Activated CD8-positive, alpha-beta memory T cell treated with anti-CD3 and anti-CD28 coated beads, Interleukin-2, amount 10 ng/mL, durations not matched to agents 7 days and 5 days (primary cell): ENCODE measurements around the gene DKK3. TPM values are rescaled to one million over a fixed set of nuclear protein-coding genes. Genes with fewer than 3 reads are reported as not detected.
A peak's percentile ranks its signal among the peaks of the same experiment; 100 is the strongest.

Experiments used
- ATAC-seq: fragments of 150-1000 bp; cut with Tn5 transposase; one replicate; pipeline ENCODE4 v1.10.0; 2021; ENCODE audit warnings: moderate library complexity
- CTCF ChIA-PET: fragments of 350-600 bp; sonication (Branson Sonifier 250); formaldehyde crosslinking; loops from one replicate; lab custom pipeline; 2021; ENCODE audit warnings: antibody characterized with exemption; lab: Charles Lee
- DNase-seq: peaks from one replicate; pipeline ENCODE4 v3.0.0-alpha.2; 2020
- H3K27ac Mint-ChIP-seq: one replicate; pipeline ENCODE4 v1.8.0; 2021; ENCODE audit warnings: mild to moderate bottlenecking, mixed read lengths
- H3K27me3 Mint-ChIP-seq: one replicate; pipeline ENCODE4 v1.8.0; 2021; ENCODE audit warnings: mixed read lengths
- H3K36me3 Mint-ChIP-seq: one replicate; pipeline ENCODE4 v1.8.0; 2021; ENCODE audit warnings: mild to moderate bottlenecking, mixed read lengths
- H3K4me1 Mint-ChIP-seq: one replicate; pipeline ENCODE4 v1.8.0; 2021; ENCODE audit warnings: mixed read lengths
- H3K4me3 Mint-ChIP-seq: one replicate; pipeline ENCODE4 v1.8.0; 2021; ENCODE audit warnings: mild to moderate bottlenecking, moderate library complexity, mixed read lengths
- H3K9me3 Mint-ChIP-seq: one replicate; pipeline ENCODE4 v1.8.0; 2022; ENCODE audit warnings: low read depth, mixed read lengths
- total RNA-seq, 2 experiments: library from RNA; stranded (reverse); gene quantifications; one replicate each; pipeline ENCODE4 v1.2.3, GENCODE V29; 2021

DKK3 gene
- total RNA-seq, 2 experiments from 2014 or later = not detected

DNA sequence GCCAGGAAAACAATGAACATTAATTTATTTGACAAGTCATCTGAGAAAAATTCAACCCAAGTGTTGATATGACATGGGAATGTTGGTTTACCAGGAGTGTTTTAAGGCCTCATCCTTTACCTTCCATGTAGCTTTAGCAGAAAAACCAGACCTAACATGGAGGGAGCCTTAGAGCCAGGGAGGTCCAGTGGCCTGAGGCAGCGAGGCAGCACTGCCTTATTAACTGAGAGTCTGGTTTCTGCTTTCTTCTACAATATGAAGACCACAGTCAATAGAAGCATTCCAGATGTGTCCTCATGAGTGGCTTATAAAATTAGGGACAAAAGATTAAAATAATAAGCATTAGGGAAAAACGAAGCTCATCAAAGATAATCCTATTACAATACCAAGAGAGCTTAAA lies 61.5 kb downstream of the DKK3 start:
- no peaks in the 10 kb centered on the region for H3K27me3 Mint-ChIP-seq
- H3K4me3 Mint-ChIP-seq = no peak overlapping the region
- ATAC-seq (no peak), DNase-seq (no peak)
- no peak overlapping the region for H3K27ac Mint-ChIP-seq
- no peaks in the 10 kb centered on the region for H3K4me1 Mint-ChIP-seq
- CTCF ChIA-PET = interaction anchor here (1.0 to 2.7 kb wide), 4 partner anchors 14 to 97 kb away, joined by 3 to 14 read pairs (median 6); no protein-coding TSS in a partner anchor
- no peaks in the 10 kb centered on the region for H3K9me3 Mint-ChIP-seq
- peaks cover 23% of the 10 kb centered on the region for H3K36me3 Mint-ChIP-seq

- H3K27ac Mint-ChIP-seq = no peak overlapping the region
- ATAC-seq = no peak
- H3K4me3 Mint-ChIP-seq = no peak overlapping the region
- DNase-seq = no peak
- H3K27me3 Mint-ChIP-seq = no peaks in the 10 kb centered on the region
- CTCF ChIA-PET = interaction anchor here (0.7 to 2.7 kb wide), 4 partner anchors 15 to 189 kb away, joined by 3 to 14 read pairs (median 4); no protein-coding TSS in a partner anchor
- H3K36me3 Mint-ChIP-seq = peaks cover 22% of the 10 kb centered on the region
- no peaks in the 10 kb centered on the region for H3K4me1 Mint-ChIP-seq
- H3K9me3 Mint-ChIP-seq = no peaks in the 10 kb centered on the region
These were observed 62.2 kb downstream of the DKK3 start for GRCh38 chr11:11946180-11946579.

DNA sequence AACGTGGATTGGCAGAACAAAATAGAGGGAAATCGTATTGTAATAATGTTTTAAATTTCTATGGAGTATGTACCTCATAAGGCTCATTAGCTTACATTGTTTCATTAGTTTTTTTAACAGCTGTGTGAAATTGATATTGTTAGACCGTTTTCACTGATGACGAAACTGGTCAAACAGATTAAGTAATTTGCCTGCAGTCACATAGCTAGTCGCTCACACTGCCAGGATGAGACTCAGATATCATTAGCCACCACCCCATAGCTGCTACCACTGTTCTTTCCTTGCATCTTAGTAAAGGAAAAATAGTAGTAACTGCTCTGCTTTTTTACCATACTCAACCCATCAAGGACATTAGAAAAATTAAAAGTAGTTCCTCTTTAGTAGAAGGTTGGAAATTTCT lies 64.0 kb downstream of the DKK3 start:
- H3K9me3 Mint-ChIP-seq = no peaks in the 10 kb centered on the region
- ATAC-seq (no peak), DNase-seq (no peak)
- H3K27ac Mint-ChIP-seq = no peak overlapping the region
- CTCF ChIA-PET = interaction anchor here (1.4 kb wide), 1 partner anchor 13 kb away, joined by 6 read pairs; no protein-coding TSS in a partner anchor
- H3K4me1 Mint-ChIP-seq = no peaks in the 10 kb centered on the region
- no peaks in the 10 kb centered on the region for H3K27me3 Mint-ChIP-seq
- H3K36me3 Mint-ChIP-seq = peaks cover 21% of the 10 kb centered on the region
- no peak overlapping the region for H3K4me3 Mint-ChIP-seq

GRCh38 chr11:11942668-11943067 lies 65.8 kb downstream of the DKK3 start:
- Mint-ChIP-seq H3K4me3 (no peak overlapping the region), H3K27me3 (no peaks in the 10 kb centered on the region), H3K9me3 (no peaks in the 10 kb centered on the region), H3K27ac (no peak overlapping the region), H3K36me3 (peaks cover 32% of the 10 kb centered on the region), H3K4me1 (no peaks in the 10 kb centered on the region)
- CTCF ChIA-PET = interaction anchor here (0.9 to 1.2 kb wide), 3 partner anchors 11 to 23 kb away, joined by 3 to 5 read pairs (median 4); no protein-coding TSS in a partner anchor
- ATAC-seq (no peak), DNase-seq (no peak)

GRCh38 chr11:11940551-11940950 lies 67.9 kb downstream of the DKK3 start:
- H3K36me3 Mint-ChIP-seq = peaks cover 39% of the 10 kb centered on the region
- ATAC-seq (no peak), DNase-seq (no peak)
- CTCF ChIA-PET = interaction anchor here (1.3 kb wide), 1 partner anchor 26 kb away, joined by 3 read pairs; no protein-coding TSS in a partner anchor
- no peak overlapping the region for H3K4me3 Mint-ChIP-seq
- no peaks in the 10 kb centered on the region for H3K4me1 Mint-ChIP-seq
- no peak overlapping the region for H3K27ac Mint-ChIP-seq
- H3K9me3 Mint-ChIP-seq = no peaks in the 10 kb centered on the region
- H3K27me3 Mint-ChIP-seq = no peaks in the 10 kb centered on the region

- no peak overlapping the region for H3K4me3 Mint-ChIP-seq
- H3K4me1 Mint-ChIP-seq = no peaks in the 10 kb centered on the region
- H3K9me3 Mint-ChIP-seq = no peaks in the 10 kb centered on the region
- no peaks in the 10 kb centered on the region for H3K27me3 Mint-ChIP-seq
- peaks cover 49% of the 10 kb centered on the region for H3K36me3 Mint-ChIP-seq
- no peak overlapping the region for H3K27ac Mint-ChIP-seq
- DNase-seq (no peak), ATAC-seq (no peak)
- CTCF ChIA-PET = interaction anchor here (0.8 to 1.2 kb wide), 2 partner anchors 106 to 139 kb away, joined by 3 read pairs; no protein-coding TSS in a partner anchor
These were observed 70.5 kb downstream of the DKK3 start for GRCh38 chr11:11937957-11938356.

DNA sequence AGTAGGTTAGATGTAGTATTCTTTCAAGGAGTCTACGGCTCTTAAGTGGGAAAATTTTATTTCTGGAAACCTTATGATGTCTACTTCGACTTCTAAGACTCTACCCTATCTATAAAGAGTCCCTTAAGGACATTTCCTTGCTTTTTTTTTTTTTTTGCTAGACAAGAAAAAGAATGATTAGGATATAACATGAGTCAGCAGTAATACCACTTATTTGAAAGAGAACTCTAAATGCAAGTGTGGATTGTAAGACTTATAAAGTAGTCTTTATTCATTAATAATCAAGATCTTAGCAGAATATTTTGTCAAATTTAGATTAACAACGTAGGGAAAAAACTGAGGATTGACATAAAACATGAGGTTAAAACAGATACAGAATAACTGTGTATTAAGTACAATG lies 71.0 kb downstream of the DKK3 start:
- Mint-ChIP-seq H3K4me3 (no peak overlapping the region), H3K27ac (no peak overlapping the region), H3K4me1 (no peaks in the 10 kb centered on the region), H3K36me3 (peaks cover 48% of the 10 kb centered on the region), H3K27me3 (no peaks in the 10 kb centered on the region), H3K9me3 (no peaks in the 10 kb centered on the region)
- CTCF ChIA-PET = no interaction called here
- ATAC-seq (no peak), DNase-seq (no peak)

DNA sequence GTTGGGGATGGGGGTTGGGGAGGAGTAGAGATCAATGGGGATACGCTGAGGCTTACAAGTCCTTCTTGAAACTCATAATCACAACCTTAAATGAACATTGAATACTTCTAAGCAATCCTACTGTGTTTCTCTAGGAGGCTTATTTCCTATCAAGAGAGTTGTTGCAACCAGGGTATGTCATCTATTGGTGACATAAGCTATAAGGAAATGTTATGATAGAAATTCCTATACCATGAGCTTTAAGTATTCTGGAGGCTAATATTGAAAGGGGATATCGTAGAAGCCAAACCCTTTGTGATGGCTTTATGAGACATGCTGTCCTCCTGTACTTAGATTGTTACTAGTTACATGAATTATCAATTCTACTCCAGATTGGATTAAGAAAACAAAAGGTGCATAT lies 72.9 kb downstream of the DKK3 start:
- no peak overlapping the region for H3K27ac Mint-ChIP-seq
- no peaks in the 10 kb centered on the region for H3K27me3 Mint-ChIP-seq
- ATAC-seq = no peak
- no peaks in the 10 kb centered on the region for H3K4me1 Mint-ChIP-seq
- no peak overlapping the region for H3K4me3 Mint-ChIP-seq
- DNase-seq = no peak
- CTCF ChIA-PET = interaction anchor here (1.1 kb wide), 2 partner anchors 32 to 109 kb away, joined by 3 to 5 read pairs; no protein-coding TSS in a partner anchor
- H3K36me3 Mint-ChIP-seq = peaks cover 45% of the 10 kb centered on the region
- H3K9me3 Mint-ChIP-seq = no peaks in the 10 kb centered on the region

DNA sequence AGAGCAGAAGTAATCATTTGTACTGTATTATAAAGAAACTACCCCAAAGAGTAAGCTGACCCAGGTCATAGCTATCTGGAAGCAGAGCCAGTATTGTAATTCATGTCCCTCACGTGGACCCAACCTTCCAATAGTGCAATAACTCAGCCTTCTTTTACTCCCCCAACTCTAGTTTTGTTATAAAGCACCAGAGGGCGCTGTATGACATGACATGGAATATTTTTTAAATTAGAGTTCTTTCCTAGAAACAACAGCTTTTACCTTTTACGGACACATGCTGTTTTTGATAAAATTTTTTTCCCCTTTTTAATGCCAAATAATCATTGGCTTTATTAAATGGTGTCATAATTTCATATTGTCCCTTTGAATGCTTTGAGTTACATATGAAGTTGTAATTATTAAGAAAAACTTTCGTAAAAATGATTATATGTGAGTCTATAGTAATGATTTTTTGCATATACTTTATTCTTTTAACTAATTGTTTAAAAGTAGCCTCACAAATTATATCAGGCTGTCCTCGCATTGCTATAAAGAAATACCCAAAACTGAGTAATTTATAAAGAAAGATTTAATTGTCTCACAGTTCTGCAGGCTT lies 76.9 kb downstream of the DKK3 start:
- no peak for DNase-seq
- peaks cover 38% of the 10 kb centered on the region for H3K36me3 Mint-ChIP-seq
- no peak overlapping the region for H3K27ac Mint-ChIP-seq
- H3K9me3 Mint-ChIP-seq = no peaks in the 10 kb centered on the region
- CTCF ChIA-PET = interaction anchor here (0.8 to 2.6 kb wide), 15 partner anchors 10 to 353 kb away, joined by 3 to 31 read pairs (median 5); no protein-coding TSS in a partner anchor
- H3K27me3 Mint-ChIP-seq = no peaks in the 10 kb centered on the region
- H3K4me3 Mint-ChIP-seq = no peak overlapping the region
- no peaks in the 10 kb centered on the region for H3K4me1 Mint-ChIP-seq
- peak; percentile 51 for ATAC-seq

DNA sequence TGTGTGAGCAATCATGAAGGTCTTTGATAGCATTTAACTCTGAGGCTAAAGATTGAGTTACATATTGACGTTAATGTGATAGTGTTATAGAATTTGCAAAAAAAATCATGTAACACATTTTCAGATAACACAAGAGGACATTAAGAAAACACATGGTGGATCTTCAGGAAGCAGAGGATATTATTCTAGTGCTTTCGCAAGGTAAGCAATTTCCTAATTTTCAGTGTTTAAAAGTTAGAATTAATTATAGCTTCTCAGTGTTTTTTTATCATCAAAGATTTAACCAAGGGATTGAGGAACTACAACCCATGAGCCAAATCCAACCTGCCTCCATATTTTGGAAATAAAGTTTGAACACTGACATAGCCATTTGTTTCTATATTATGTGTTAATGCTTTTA lies 78.5 kb downstream of the DKK3 start:
- DNase-seq (no peak), ATAC-seq (no peak)
- H3K4me1 Mint-ChIP-seq = no peaks in the 10 kb centered on the region
- H3K27ac Mint-ChIP-seq = no peak overlapping the region
- H3K4me3 Mint-ChIP-seq = no peak overlapping the region
- CTCF ChIA-PET = interaction anchor here (1.0 kb wide), 2 partner anchors 12 to 30 kb away, joined by 3 to 4 read pairs; no protein-coding TSS in a partner anchor
- H3K9me3 Mint-ChIP-seq = no peaks in the 10 kb centered on the region
- peaks cover 47% of the 10 kb centered on the region for H3K36me3 Mint-ChIP-seq
- no peaks in the 10 kb centered on the region for H3K27me3 Mint-ChIP-seq

DNA sequence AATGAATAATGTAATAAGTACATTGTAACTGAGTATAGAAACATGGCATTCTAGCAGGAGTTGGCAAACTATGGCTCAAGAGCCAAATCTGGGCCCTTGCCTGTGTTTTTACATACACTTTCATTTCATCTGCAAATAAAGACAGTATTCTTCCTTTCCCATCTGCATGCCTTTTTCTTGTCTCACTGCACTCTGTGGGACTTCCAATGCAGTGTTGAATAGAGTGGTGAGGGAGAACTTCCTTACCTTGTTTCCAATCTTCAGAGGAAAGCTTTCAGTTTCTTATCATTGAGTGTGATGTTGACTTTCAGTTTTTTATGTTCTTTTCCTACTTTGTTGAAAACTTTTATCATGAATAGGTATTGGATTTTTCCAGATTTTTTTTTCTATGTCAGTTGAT lies 84.6 kb downstream of the DKK3 start:
- H3K27me3 Mint-ChIP-seq = no peaks in the 10 kb centered on the region
- no peaks in the 10 kb centered on the region for H3K9me3 Mint-ChIP-seq
- peaks cover 41% of the 10 kb centered on the region for H3K36me3 Mint-ChIP-seq
- DNase-seq = no peak
- peaks cover 3% of the 10 kb centered on the region for H3K4me1 Mint-ChIP-seq
- H3K4me3 Mint-ChIP-seq = no peak overlapping the region
- CTCF ChIA-PET = no interaction called here
- no peak overlapping the region for H3K27ac Mint-ChIP-seq
- no peak for ATAC-seq

DNA sequence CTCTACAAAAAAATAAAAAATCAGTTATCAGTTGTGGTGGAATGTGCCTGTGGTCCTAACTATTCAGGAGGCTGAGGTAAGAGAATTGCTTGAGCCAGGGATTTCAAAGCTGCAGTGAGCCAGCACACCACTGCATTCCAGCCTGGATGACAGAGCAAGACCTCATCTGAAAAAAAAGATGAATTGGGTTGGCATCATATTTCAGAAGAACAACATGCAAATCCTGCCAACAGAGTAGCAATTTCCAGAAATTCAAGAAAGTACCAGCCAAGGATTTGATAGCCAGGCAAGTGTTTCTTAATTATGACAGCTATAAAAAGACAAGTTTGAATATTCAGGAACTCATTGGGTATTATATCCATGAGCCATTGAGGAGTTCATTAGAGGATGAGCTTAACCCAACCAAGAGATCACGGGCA lies 91.4 kb downstream of the DKK3 start:
- Mint-ChIP-seq H3K4me3 (no peak overlapping the region), H3K27ac (no peak overlapping the region), H3K4me1 (no peaks in the 10 kb centered on the region), H3K36me3 (peaks cover 18% of the 10 kb centered on the region), H3K9me3 (no peaks in the 10 kb centered on the region), H3K27me3 (no peaks in the 10 kb centered on the region)
- DNase-seq = no peak
- CTCF ChIA-PET = no interaction called here
- no peak for ATAC-seq

GRCh38 chr11:11915625-11916024 lies 92.8 kb downstream of the DKK3 start:
- ATAC-seq = no peak
- DNase-seq = no peak
- CTCF ChIA-PET = no interaction called here
- no peaks in the 10 kb centered on the region for H3K9me3 Mint-ChIP-seq
- no peaks in the 10 kb centered on the region for H3K4me1 Mint-ChIP-seq
- H3K4me3 Mint-ChIP-seq = no peak overlapping the region
- H3K27me3 Mint-ChIP-seq = no peaks in the 10 kb centered on the region
- no peak overlapping the region for H3K27ac Mint-ChIP-seq
- H3K36me3 Mint-ChIP-seq = peaks cover 20% of the 10 kb centered on the region

DNA sequence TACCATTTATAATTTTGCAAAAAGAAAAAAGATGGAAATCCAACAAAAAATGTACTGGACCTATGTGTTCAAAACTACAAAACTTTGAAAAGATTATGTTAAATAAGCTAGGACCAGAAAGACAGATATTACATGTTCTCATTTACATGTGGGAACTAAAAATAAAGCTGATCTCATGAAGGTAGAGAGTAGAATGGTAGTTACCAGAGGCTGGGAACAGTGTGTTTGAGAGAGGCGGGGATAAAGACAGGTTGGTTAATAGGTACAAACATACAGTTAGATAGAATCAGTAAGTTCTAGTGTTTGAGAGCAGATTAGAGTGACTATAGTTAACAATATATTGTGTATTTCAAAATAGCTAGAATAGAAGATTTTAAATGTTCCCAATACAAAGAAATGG lies 95.0 kb downstream of the DKK3 start:
- H3K4me3 Mint-ChIP-seq = no peak overlapping the region
- DNase-seq = no peak
- ATAC-seq = no peak
- H3K36me3 Mint-ChIP-seq = peaks cover 26% of the 10 kb centered on the region
- no peaks in the 10 kb centered on the region for H3K27me3 Mint-ChIP-seq
- CTCF ChIA-PET = interaction anchor here (0.8 to 1.2 kb wide), 2 partner anchors 53 to 133 kb away, joined by 3 read pairs; no protein-coding TSS in a partner anchor
- no peaks in the 10 kb centered on the region for H3K9me3 Mint-ChIP-seq
- H3K27ac Mint-ChIP-seq = no peak overlapping the region
- no peaks in the 10 kb centered on the region for H3K4me1 Mint-ChIP-seq
